Astrocyte (in vitro differentiated cells and primary cell): ENCODE results near the gene PAPPA2.

Experiments
- CTCF ChIP-seq: IDR thresholded peaks from 2 replicates; pipeline ENCODE4 v1.5.1; 2011; ENCODE audit warnings: low read depth, mild to moderate bottlenecking, inconsistent platforms, low read length, moderate library complexity; ENCODE audit not compliant: insufficient read depth
- EZH2 ChIP-seq: IDR thresholded peaks from 2 replicates; pipeline ENCODE4 v1.6.1; 2012; ENCODE audit warnings: mild to moderate bottlenecking, low read length, inconsistent platforms; ENCODE audit not compliant: insufficient read depth

- TF ChIP-seq CTCF (no peak), EZH2 (no peak)
Measured at GRCh38 chr1:176885751-176886150, 422.8 kb downstream of the PAPPA2 start.
